ENCODE results near the gene KIF12.
"Not testable (repeated sequence)": the region's sequence is repeated elsewhere in the genome, so short reads cannot be mapped to it uniquely, and the experiment has no call there.

KIF12 gene

DNA sequence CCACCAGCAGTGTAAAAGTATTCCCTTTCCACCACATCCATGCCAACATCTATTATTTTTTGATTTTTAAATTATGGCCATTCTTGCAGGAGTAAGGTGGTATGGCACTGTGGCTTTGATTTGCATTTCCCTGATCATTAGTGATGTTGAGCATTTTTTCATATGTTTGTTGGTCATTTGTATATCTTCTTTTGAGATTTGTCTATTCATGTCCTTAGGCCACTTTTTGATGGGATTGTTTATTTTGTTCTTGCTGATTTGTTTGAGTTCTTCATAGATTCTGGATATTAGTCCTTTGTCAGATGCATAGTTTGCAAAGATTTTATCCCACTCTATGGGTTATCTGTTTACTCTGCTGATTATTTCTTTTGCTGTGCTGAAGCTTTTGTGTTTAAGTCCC, 55.4 kb downstream of the KIF12 start:
- FAIRE-seq: not testable (repeated sequence)

Measured in colon (tissue), 2 donors.